WTC11 (cell line): ENCODE results near the gene KRT7.

ENCODE experiments used
- CREM ChIP-seq: sonication (generic); formaldehyde crosslinking; IDR thresholded peaks from 2 replicates; pipeline ENCODE4 v1.8.1; 2022; ENCODE audit warnings: mild to moderate bottlenecking, missing genetic modification reagents, moderate library complexity
- FOXJ3 ChIP-seq: sonication (generic); formaldehyde crosslinking; IDR thresholded peaks from 2 replicates; pipeline ENCODE4 v1.9.0; 2021; ENCODE audit warnings: missing genetic modification reagents, mild to moderate bottlenecking, borderline replicate concordance
- NFE2L1 ChIP-seq: sonication (generic); formaldehyde crosslinking; IDR thresholded peaks from 2 replicates; pipeline ENCODE4 v1.8.1; 2023; ENCODE audit warnings: missing genetic modification reagents
- NFYB ChIP-seq: sonication (generic); formaldehyde crosslinking; conservative IDR thresholded peaks from 2 replicates; pipeline ENCODE4 v1.8.0; 2022; ENCODE audit warnings: low read depth, missing genetic modification reagents
- NR2C2 ChIP-seq: sonication (generic); formaldehyde crosslinking; IDR thresholded peaks from 2 replicates; pipeline ENCODE4 v1.8.0; 2022; ENCODE audit warnings: mild to moderate bottlenecking, missing genetic modification reagents
- ZNF232 ChIP-seq: sonication (generic); formaldehyde crosslinking; IDR thresholded peaks from 2 replicates; pipeline ENCODE4 v1.8.0; 2022; ENCODE audit warnings: mild to moderate bottlenecking, missing genetic modification reagents
- ZNF263 ChIP-seq: sonication (generic); formaldehyde crosslinking; IDR thresholded peaks from 2 replicates; pipeline ENCODE4 v1.8.1; 2022; ENCODE audit warnings: low read depth, mild to moderate bottlenecking, moderate library complexity, missing genetic modification reagents
- ZNF317 ChIP-seq: sonication (generic); formaldehyde crosslinking; IDR thresholded peaks from 2 replicates; pipeline ENCODE4 v1.8.1; 2023; ENCODE audit warnings: low read depth, mild to moderate bottlenecking, moderate library complexity, missing genetic modification reagents, borderline replicate concordance
- TF ChIP-seq, protein P1 (sequence below): fragments of 200-600 bp; IDR thresholded peaks from 2 replicates; pipeline ENCODE4 v1.8.0; 2022; ENCODE audit warnings: antibody characterized with exemption
- TF ChIP-seq, protein P2 (sequence below): sonication (generic); formaldehyde crosslinking; IDR thresholded peaks from 2 replicates; pipeline ENCODE4 v1.8.1; 2023; ENCODE audit warnings: mild to moderate bottlenecking, missing genetic modification reagents, moderate library complexity
- TF ChIP-seq, protein P3 (sequence below): sonication (generic); formaldehyde crosslinking; conservative IDR thresholded peaks from 2 replicates; pipeline ENCODE4 v1.8.1; 2023; ENCODE audit warnings: mild to moderate bottlenecking, low read depth, missing genetic modification reagents, moderate library complexity

DNA sequence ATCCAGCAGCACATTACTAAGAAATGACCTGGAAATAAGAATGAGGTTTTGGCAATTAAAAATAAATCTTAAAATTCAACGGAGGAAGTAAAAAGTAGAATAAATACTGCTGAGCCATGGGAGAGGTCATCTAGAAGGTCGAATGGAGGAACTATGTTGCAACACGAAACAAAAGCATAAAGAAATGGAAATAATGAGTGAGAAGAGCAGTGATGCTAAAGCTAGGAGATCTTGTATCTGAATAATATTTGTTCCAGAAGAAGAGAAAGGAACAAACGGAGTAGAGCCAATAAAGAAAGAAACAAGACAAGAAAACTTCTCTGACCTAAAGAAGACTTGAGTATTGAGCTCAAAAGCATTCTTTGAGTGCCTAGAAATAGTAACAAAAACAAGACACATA lies 6.6 kb upstream of the KRT7 start:
- TF ChIP-seq, protein P1, sequence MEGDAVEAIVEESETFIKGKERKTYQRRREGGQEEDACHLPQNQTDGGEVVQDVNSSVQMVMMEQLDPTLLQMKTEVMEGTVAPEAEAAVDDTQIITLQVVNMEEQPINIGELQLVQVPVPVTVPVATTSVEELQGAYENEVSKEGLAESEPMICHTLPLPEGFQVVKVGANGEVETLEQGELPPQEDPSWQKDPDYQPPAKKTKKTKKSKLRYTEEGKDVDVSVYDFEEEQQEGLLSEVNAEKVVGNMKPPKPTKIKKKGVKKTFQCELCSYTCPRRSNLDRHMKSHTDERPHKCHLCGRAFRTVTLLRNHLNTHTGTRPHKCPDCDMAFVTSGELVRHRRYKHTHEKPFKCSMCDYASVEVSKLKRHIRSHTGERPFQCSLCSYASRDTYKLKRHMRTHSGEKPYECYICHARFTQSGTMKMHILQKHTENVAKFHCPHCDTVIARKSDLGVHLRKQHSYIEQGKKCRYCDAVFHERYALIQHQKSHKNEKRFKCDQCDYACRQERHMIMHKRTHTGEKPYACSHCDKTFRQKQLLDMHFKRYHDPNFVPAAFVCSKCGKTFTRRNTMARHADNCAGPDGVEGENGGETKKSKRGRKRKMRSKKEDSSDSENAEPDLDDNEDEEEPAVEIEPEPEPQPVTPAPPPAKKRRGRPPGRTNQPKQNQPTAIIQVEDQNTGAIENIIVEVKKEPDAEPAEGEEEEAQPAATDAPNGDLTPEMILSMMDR: no peak
- no peak for TF ChIP-seq NFYB
- TF ChIP-seq, protein P2, sequence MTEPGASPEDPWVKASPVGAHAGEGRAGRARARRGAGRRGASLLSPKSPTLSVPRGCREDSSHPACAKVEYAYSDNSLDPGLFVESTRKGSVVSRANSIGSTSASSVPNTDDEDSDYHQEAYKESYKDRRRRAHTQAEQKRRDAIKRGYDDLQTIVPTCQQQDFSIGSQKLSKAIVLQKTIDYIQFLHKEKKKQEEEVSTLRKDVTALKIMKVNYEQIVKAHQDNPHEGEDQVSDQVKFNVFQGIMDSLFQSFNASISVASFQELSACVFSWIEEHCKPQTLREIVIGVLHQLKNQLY (CRISPR knock-in tag): no peak
- TF ChIP-seq CREM: no peak
- TF ChIP-seq NR2C2 (CRISPR knock-in tag): no peak
- no peak for TF ChIP-seq ZNF317
- TF ChIP-seq ZNF263 (CRISPR knock-in tag): no peak
- TF ChIP-seq NFE2L1 (CRISPR knock-in tag): no peak
- TF ChIP-seq FOXJ3 (CRISPR knock-in tag): no peak
- no peak for TF ChIP-seq ZNF232 (CRISPR knock-in tag)
- TF ChIP-seq, protein P3, sequence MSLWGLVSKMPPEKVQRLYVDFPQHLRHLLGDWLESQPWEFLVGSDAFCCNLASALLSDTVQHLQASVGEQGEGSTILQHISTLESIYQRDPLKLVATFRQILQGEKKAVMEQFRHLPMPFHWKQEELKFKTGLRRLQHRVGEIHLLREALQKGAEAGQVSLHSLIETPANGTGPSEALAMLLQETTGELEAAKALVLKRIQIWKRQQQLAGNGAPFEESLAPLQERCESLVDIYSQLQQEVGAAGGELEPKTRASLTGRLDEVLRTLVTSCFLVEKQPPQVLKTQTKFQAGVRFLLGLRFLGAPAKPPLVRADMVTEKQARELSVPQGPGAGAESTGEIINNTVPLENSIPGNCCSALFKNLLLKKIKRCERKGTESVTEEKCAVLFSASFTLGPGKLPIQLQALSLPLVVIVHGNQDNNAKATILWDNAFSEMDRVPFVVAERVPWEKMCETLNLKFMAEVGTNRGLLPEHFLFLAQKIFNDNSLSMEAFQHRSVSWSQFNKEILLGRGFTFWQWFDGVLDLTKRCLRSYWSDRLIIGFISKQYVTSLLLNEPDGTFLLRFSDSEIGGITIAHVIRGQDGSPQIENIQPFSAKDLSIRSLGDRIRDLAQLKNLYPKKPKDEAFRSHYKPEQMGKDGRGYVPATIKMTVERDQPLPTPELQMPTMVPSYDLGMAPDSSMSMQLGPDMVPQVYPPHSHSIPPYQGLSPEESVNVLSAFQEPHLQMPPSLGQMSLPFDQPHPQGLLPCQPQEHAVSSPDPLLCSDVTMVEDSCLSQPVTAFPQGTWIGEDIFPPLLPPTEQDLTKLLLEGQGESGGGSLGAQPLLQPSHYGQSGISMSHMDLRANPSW (CRISPR knock-in tag): no peak
